Measurements from ENCODE around the gene EPM2A.
A peak's percentile ranks its signal among the peaks of the same experiment; 100 is the strongest.

The EPM2A gene

GRCh38 chr6:145756170-145756662 is 20.9 kb upstream of the EPM2A start:
- TF ChIP-seq CTCF (conservative IDR thresholded peaks at IDR 0.05; ENCODE audit: low read depth, low read length) = no peak
- no peak overlapping the region for H3K27ac ChIP-seq
- no peak overlapping the region for H3K4me3 ChIP-seq (IDR thresholded peaks at IDR 0.05; ENCODE audit: insufficient read depth, low read depth, low read length)

GRCh38 chr6:145755682-145756081 is 20.4 kb upstream of the EPM2A start:
- no peaks in the 10 kb centered on the region for H3K36me3 ChIP-seq (ENCODE audit: insufficient read depth)
- H3K4me2 ChIP-seq = peak overlapping the region; percentile 36; the same call in 1 of the 2 replicates
- TF ChIP-seq CTCF (conservative IDR thresholded peaks at IDR 0.05; ENCODE audit: low read depth, low read length) = no peak
- no peaks in the 10 kb centered on the region for H4K20me1 ChIP-seq (ENCODE audit: insufficient read depth)
- no peaks in the 10 kb centered on the region for H3K27me3 ChIP-seq (ENCODE audit: insufficient read depth, low read depth)
- H3K9ac ChIP-seq = no peak overlapping the region
- H3K27ac ChIP-seq = no peak overlapping the region
- no peak overlapping the region for H2AFZ ChIP-seq (ENCODE audit: low read depth)
- no peaks in the 10 kb centered on the region for H3K79me2 ChIP-seq (ENCODE audit: insufficient read depth, low read depth)
- peaks cover 17% of the 10 kb centered on the region for H3K4me1 ChIP-seq (ENCODE audit: low read depth, poor library complexity, severe bottlenecking)
- H3K4me3 ChIP-seq (IDR thresholded peaks at IDR 0.05; ENCODE audit: insufficient read depth, low read depth, low read length) = no peak overlapping the region

More at GRCh38 chr6:145756170-145756662, 20.9 kb upstream of the EPM2A start:
- Histone ChIP-seq H3K27me3 (ENCODE audit: insufficient read depth, low read depth) (no peaks in the 10 kb centered on the region), H3K4me1 (ENCODE audit: low read depth, poor library complexity, severe bottlenecking) (peaks cover 17% of the 10 kb centered on the region), H4K20me1 (ENCODE audit: insufficient read depth) (no peaks in the 10 kb centered on the region), H3K9ac (no peak overlapping the region), H2AFZ (ENCODE audit: low read depth) (no peak overlapping the region), H3K79me2 (ENCODE audit: insufficient read depth, low read depth) (no peaks in the 10 kb centered on the region), H3K36me3 (ENCODE audit: insufficient read depth) (no peaks in the 10 kb centered on the region), H3K4me2 (peak overlapping the region; percentile 36)

- Histone ChIP-seq H3K4me2 (no peak overlapping the region), H2AFZ (ENCODE audit: low read depth) (no peak overlapping the region), H4K20me1 (ENCODE audit: insufficient read depth) (no peaks in the 10 kb centered on the region), H3K4me1 (ENCODE audit: low read depth, poor library complexity, severe bottlenecking) (peaks cover 38% of the 10 kb centered on the region), H3K27ac (no peak overlapping the region), H3K4me3 (IDR thresholded peaks at IDR 0.05; ENCODE audit: insufficient read depth, low read depth, low read length) (no peak overlapping the region), H3K27me3 (ENCODE audit: insufficient read depth, low read depth) (no peaks in the 10 kb centered on the region), H3K9ac (no peak overlapping the region), H3K79me2 (ENCODE audit: insufficient read depth, low read depth) (no peaks in the 10 kb centered on the region), H3K36me3 (ENCODE audit: insufficient read depth) (no peaks in the 10 kb centered on the region)
- no peak for TF ChIP-seq CTCF (conservative IDR thresholded peaks at IDR 0.05; ENCODE audit: low read depth, low read length)
Measured at GRCh38 chr6:145752638-145753037, 17.3 kb upstream of the EPM2A start.

- Histone ChIP-seq H2AFZ (ENCODE audit: low read depth) (peak overlapping the region; percentile 39), H3K4me2 (peak overlapping the region; percentile 79), H3K27ac (peak overlapping the region; percentile 76), H3K79me2 (ENCODE audit: insufficient read depth, low read depth) (no peaks in the 10 kb centered on the region), H3K4me3 (IDR thresholded peaks at IDR 0.05; ENCODE audit: insufficient read depth, low read depth, low read length) (no peak overlapping the region), H4K20me1 (ENCODE audit: insufficient read depth) (no peaks in the 10 kb centered on the region), H3K36me3 (ENCODE audit: insufficient read depth) (no peaks in the 10 kb centered on the region), H3K9ac (peak overlapping the region; percentile 23; the same call in 1 of the 2 replicates), H3K4me1 (ENCODE audit: low read depth, poor library complexity, severe bottlenecking) (peaks cover 34% of the 10 kb centered on the region), H3K27me3 (ENCODE audit: insufficient read depth, low read depth) (no peaks in the 10 kb centered on the region)
- no peak for TF ChIP-seq CTCF (conservative IDR thresholded peaks at IDR 0.05; ENCODE audit: low read depth, low read length)
Measured at GRCh38 chr6:145749632-145750031, 14.3 kb upstream of the EPM2A start.
